Mesothelial cell of epicardium (in vitro differentiated cells): ENCODE data around the gene SGCD. TPM values are rescaled to one million over a fixed set of nuclear protein-coding genes. Genes with fewer than 3 reads are reported as not detected.

Source experiments
- DNase-seq, 2 experiments: peaks; one replicate each; pipeline ENCODE4 v3.0.0; 2021; ENCODE audit warnings: low spot score in 2 of 2; ENCODE audit not compliant: unreplicated experiment in 2 of 2
- H3K27ac Mint-ChIP-seq: 2 replicates; pipeline ENCODE4 v1.8.0; 2021; ENCODE audit warnings: mixed read lengths
- H3K27me3 Mint-ChIP-seq: 2 replicates; pipeline ENCODE4 v1.8.0; 2021; ENCODE audit warnings: low read depth, mixed read lengths
- H3K36me3 Mint-ChIP-seq: 2 replicates; pipeline ENCODE4 v1.8.0; 2021; ENCODE audit warnings: mixed read lengths
- H3K4me1 Mint-ChIP-seq: 2 replicates; pipeline ENCODE4 v1.8.0; 2021; ENCODE audit warnings: mixed read lengths
- H3K4me3 Mint-ChIP-seq: 2 replicates; pipeline ENCODE4 v1.8.0; 2021; ENCODE audit warnings: mild to moderate bottlenecking, moderate library complexity, mixed read lengths
- H3K9me3 Mint-ChIP-seq: 2 replicates; pipeline ENCODE4 v1.8.0; 2021; ENCODE audit warnings: mixed read lengths
- total RNA-seq: library from RNA; stranded (reverse); gene quantifications from 3 replicates; pipeline ENCODE4 v1.2.1, GENCODE V29; 2021
- TF ChIP-seq, protein P1 (sequence below): fragments of 200-600 bp; sonication (generic); IDR thresholded peaks from one replicate; pipeline ENCODE4 v1.5.0; 2021; ENCODE audit warnings: antibody characterized with exemption; ENCODE audit not compliant: unreplicated experiment

SGCD gene
- total RNA-seq, 1 donor from 2014 or later = 4.9 TPM

DNA sequence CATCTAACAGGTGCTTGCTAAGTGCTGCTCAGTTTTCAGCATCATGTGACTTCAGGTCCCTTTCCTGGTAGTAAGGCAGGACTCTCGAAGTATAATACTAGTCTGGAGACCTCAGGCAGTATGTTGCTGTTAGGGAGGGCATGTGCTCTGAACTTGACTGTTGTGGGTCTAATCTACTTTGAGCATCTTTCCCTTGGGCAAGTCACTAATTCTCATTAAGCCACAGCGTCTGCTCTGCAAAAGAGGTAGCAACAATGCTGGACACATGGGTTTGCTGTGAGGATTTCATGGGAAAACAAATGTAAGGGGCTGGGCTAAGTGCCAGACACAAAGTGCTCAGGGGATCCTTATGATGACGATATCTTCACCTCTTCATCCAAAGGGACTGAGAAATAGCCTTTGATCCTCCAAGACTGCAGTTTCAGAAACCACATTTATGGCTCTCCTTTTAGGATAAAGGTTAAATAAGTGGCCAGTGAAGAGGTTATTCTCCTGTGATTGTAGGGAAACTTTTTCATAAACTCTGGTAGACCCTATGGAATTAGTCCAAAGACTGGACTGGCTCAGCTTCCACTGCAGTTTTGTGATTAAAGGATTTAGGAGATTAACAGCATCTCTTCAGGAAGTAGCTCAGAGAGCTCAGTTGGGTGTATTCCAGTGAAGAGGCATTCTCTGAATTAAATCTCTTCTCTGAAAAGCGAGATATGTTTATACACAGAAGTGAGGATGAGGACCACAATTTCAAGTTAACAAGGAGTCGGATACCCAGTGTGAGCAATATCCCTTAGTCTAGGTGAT is 216.6 kb downstream of the SGCD start:
- Mint-ChIP-seq H3K4me3 (no peak overlapping the region), H3K4me1 (peaks cover 3% of the 10 kb centered on the region), H3K27me3 (peaks cover 23% of the 10 kb centered on the region), H3K9me3 (no peaks in the 10 kb centered on the region), H3K36me3 (no peaks in the 10 kb centered on the region), H3K27ac (no peak overlapping the region)
- no peak for DNase-seq
- TF ChIP-seq, protein P1, sequence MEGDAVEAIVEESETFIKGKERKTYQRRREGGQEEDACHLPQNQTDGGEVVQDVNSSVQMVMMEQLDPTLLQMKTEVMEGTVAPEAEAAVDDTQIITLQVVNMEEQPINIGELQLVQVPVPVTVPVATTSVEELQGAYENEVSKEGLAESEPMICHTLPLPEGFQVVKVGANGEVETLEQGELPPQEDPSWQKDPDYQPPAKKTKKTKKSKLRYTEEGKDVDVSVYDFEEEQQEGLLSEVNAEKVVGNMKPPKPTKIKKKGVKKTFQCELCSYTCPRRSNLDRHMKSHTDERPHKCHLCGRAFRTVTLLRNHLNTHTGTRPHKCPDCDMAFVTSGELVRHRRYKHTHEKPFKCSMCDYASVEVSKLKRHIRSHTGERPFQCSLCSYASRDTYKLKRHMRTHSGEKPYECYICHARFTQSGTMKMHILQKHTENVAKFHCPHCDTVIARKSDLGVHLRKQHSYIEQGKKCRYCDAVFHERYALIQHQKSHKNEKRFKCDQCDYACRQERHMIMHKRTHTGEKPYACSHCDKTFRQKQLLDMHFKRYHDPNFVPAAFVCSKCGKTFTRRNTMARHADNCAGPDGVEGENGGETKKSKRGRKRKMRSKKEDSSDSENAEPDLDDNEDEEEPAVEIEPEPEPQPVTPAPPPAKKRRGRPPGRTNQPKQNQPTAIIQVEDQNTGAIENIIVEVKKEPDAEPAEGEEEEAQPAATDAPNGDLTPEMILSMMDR = no peak

DNA sequence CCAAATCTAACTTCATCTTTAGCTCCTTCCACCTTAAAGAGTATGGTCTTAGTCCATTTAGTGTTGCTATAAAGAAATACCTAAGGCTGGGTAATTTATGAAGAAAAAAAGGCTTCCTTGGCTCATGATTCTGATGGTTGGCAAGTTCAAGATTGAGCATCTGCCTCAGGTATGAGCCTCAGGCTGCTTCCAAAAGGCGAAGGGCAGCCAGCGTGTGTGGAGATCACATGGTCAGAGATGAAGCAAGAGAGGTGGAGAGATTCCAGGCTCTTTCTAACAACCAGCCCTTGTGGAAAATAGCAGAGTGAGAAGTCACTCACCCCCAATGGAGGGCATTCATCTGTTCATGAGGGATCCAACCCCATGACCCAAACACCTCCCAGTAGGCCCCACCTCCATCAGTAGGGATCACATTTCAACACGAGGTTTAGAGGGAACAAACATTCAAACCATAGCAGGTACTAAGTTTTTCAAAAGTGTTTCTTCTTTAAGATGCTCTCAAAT is 225.9 kb downstream of the SGCD start:
- no peaks in the 10 kb centered on the region for H3K4me1 Mint-ChIP-seq
- no peak overlapping the region for H3K27ac Mint-ChIP-seq
- no peak overlapping the region for H3K4me3 Mint-ChIP-seq
- no peaks in the 10 kb centered on the region for H3K36me3 Mint-ChIP-seq
- H3K9me3 Mint-ChIP-seq = peaks cover 4% of the 10 kb centered on the region
- TF ChIP-seq, protein P1 = no peak
- peaks cover 11% of the 10 kb centered on the region for H3K27me3 Mint-ChIP-seq
- no peak for DNase-seq

DNA sequence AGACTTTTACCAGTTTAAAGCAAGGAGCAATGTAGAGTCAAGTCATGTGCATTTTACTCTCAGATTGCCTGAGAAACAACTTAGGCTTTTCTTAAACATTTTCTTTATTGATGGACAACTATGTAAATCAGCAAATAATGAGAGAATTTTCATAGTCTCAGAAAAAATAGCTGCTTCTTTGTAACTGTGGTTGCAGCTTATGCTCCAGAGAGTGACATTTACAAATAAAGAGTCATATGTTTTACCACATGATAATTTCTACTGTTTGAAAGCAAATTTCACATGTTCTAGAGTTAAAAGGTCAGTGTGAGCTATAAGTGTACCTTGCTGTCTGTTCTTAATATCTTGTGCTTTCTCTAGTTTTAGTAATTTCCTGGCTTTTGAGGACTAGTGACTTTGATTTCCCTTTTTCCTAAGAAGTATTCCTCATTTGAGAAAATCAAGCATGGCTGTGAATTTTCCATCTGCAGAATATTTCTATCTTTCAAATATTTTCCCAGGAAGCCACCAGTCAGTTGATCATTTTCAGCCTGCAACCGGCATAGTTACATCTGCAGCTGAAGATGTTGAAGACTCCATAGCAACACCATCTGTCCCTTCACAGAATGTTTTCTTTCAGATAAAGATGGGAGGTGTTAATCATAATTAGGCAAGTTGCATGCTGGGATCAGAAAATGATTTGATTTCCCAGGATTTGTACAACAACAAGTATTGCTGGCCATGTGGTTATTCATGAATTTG is 229.9 kb downstream of the SGCD start:
- H3K27ac Mint-ChIP-seq = no peak overlapping the region
- no peaks in the 10 kb centered on the region for H3K4me1 Mint-ChIP-seq
- TF ChIP-seq, protein P1 = no peak
- no peaks in the 10 kb centered on the region for H3K36me3 Mint-ChIP-seq
- no peaks in the 10 kb centered on the region for H3K27me3 Mint-ChIP-seq
- H3K9me3 Mint-ChIP-seq = peaks cover 4% of the 10 kb centered on the region
- no peak for DNase-seq
- no peak overlapping the region for H3K4me3 Mint-ChIP-seq

DNA sequence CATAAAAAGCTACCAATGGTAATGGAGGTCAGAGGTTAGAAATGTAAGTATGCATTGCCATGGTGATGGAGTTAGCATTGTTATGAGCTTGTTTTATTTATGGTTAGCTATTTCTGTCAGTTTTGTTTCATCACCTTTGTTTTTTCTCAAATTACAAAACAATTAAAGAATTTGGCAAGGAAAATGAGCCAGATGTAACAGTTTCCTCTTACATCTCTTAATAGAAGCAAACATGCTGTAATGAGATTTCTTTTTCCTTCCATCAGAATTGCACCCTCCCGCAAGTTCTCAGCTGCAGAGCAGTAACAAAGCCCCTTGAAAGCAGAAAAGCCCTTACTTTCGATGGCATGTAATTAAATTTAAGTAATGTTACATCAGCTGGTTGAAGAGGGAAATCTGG is 233.0 kb downstream of the SGCD start:
- Mint-ChIP-seq H3K4me3 (no peak overlapping the region), H3K9me3 (no peaks in the 10 kb centered on the region), H3K27ac (no peak overlapping the region), H3K36me3 (no peaks in the 10 kb centered on the region), H3K27me3 (no peaks in the 10 kb centered on the region), H3K4me1 (no peaks in the 10 kb centered on the region)
- TF ChIP-seq, protein P1 = no peak
- no peak for DNase-seq

DNA sequence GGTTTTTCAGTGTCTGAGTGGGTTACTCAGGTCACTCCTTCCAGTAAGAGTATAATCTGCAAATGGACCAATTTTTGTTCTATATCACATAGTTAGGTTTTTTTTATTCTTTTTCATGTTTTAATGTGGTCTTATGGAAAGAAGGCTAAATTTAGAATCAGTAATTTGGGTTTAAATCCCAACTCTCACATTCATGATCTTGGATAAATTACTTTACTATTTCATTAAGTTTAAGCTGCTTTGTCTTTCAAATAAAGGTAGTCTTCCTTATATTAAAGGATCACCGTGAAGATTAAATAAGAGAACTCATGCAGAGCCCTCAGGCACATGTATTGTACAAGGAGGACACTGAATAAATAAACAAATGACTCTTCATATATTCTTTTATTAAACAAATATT is 234.7 kb downstream of the SGCD start:
- Mint-ChIP-seq H3K9me3 (no peaks in the 10 kb centered on the region), H3K4me1 (no peaks in the 10 kb centered on the region), H3K27me3 (no peaks in the 10 kb centered on the region), H3K36me3 (no peaks in the 10 kb centered on the region), H3K27ac (no peak overlapping the region), H3K4me3 (no peak overlapping the region)
- DNase-seq = no peak
- TF ChIP-seq, protein P1 = no peak
